ENCODE data around the gene CACNA1C. TPM values are rescaled to one million over a fixed set of nuclear protein-coding genes. Genes with fewer than 3 reads are reported as not detected.

The CACNA1C gene
- total and polyA plus RNA-seq, 2 donors (not counting 1 experiment from before 2014, with no cell fraction given): 0.01 to 0.02 TPM

GRCh38 chr12:2014231-2014630 is 38.6 kb upstream of the CACNA1C start:
- ChIA-PET POLR2A (no interaction called here), CTCF (interaction anchor here (1.7 kb wide), 1 partner anchor 13 kb away, joined by 4 read pairs; no protein-coding TSS in a partner anchor)
- Histone ChIP-seq H3K4me3 (ENCODE audit: control extremely low read depth in 1 of 5, extremely low read depth in 1 of 5, insufficient read depth in 1 of 5, low read depth in 2 of 5, low read length in 4 of 5) (no peak overlapping the region), H3K4me1 (ENCODE audit: control insufficient read depth in 2 of 2, insufficient read depth in 2 of 2, low read length in 2 of 2) (no peaks in the 10 kb centered on the region), H3K4me2 (replicated peaks; ENCODE audit: low read depth, low read length, poor library complexity, severe bottlenecking) (no peak overlapping the region), H3K9ac (ENCODE audit: low read length) (no peak overlapping the region), H4K20me1 (ENCODE audit: control insufficient read depth, insufficient read depth, low read length, poor library complexity, severe bottlenecking) (no peaks in the 10 kb centered on the region), H3K36me3 (replicated peaks in 1 of 2; ENCODE audit: control extremely low read depth in 1 of 2, control insufficient read depth in 1 of 2, extremely low read depth in 1 of 2, insufficient read depth in 2 of 2, low read length in 1 of 2) (no peaks in the 10 kb centered on the region), H3K9me3 (ENCODE audit: control extremely low read depth in 1 of 3, control insufficient read depth in 2 of 3, insufficient read depth in 1 of 3, low read length in 2 of 3) (no peaks in the 10 kb centered on the region), H3K79me2 (ENCODE audit: control insufficient read depth, insufficient read depth, low read length) (no peaks in the 10 kb centered on the region), H3K27me3 (replicated peaks in 1 of 4; ENCODE audit: control extremely low read depth in 1 of 4, control insufficient read depth in 3 of 4, insufficient read depth in 4 of 4, low read length in 3 of 4) (no peaks in the 10 kb centered on the region), H2AFZ (ENCODE audit: insufficient read depth, low read depth, low read length, poor library complexity, severe bottlenecking) (no peak overlapping the region), H3K27ac (ENCODE audit: low read length in 2 of 2) (no peak overlapping the region)
- Mint-ChIP-seq H3K27ac (no peak overlapping the region), H3K27me3 (peaks cover 14% of the 10 kb centered on the region), H3K9me3 (ENCODE audit: insufficient read depth) (no peaks in the 10 kb centered on the region), H3K4me1 (no peaks in the 10 kb centered on the region), H3K4me3 (no peak overlapping the region)
- DNase-seq (no peak), ATAC-seq (ENCODE audit: low read depth) (no peak)
- no peak for TF ChIP-seq EZH2 (IDR thresholded peaks at IDR 0.05; ENCODE audit: borderline replicate concordance, insufficient read depth, low read depth, low read length, poor library complexity, severe bottlenecking)
- TF ChIP-seq, protein P1, sequence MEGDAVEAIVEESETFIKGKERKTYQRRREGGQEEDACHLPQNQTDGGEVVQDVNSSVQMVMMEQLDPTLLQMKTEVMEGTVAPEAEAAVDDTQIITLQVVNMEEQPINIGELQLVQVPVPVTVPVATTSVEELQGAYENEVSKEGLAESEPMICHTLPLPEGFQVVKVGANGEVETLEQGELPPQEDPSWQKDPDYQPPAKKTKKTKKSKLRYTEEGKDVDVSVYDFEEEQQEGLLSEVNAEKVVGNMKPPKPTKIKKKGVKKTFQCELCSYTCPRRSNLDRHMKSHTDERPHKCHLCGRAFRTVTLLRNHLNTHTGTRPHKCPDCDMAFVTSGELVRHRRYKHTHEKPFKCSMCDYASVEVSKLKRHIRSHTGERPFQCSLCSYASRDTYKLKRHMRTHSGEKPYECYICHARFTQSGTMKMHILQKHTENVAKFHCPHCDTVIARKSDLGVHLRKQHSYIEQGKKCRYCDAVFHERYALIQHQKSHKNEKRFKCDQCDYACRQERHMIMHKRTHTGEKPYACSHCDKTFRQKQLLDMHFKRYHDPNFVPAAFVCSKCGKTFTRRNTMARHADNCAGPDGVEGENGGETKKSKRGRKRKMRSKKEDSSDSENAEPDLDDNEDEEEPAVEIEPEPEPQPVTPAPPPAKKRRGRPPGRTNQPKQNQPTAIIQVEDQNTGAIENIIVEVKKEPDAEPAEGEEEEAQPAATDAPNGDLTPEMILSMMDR (IDR thresholded peaks at IDR 0.05): no peak
- intact Hi-C loops (cut with micrococcal nuclease): no loop called here
- 94% methylated on average over 3 of the region's 4 CpGs for WGBS (ENCODE audit: insufficient coverage)

- no peak for ATAC-seq (ENCODE audit: low read depth)
These were observed 35.8 kb upstream of the CACNA1C start for GRCh38 chr12:2016862-2017545.

More at GRCh38 chr12:2016862-2017545, 35.8 kb upstream of the CACNA1C start:
- H3K4me3 Mint-ChIP-seq: no peak overlapping the region
- intact Hi-C loops (cut with micrococcal nuclease): no loop called here
- Histone ChIP-seq H3K9me3 (ENCODE audit: control extremely low read depth in 1 of 3, control insufficient read depth in 2 of 3, insufficient read depth in 1 of 3, low read length in 2 of 3) (peaks cover 0 to 2% (median 0%) of the 10 kb centered on the region in 3 donors), H3K36me3 (replicated peaks in 1 of 2; ENCODE audit: control extremely low read depth in 1 of 2, control insufficient read depth in 1 of 2, extremely low read depth in 1 of 2, insufficient read depth in 2 of 2, low read length in 1 of 2) (no peaks in the 10 kb centered on the region), H4K20me1 (ENCODE audit: control insufficient read depth, insufficient read depth, low read length, poor library complexity, severe bottlenecking) (no peaks in the 10 kb centered on the region), H3K4me1 (ENCODE audit: control insufficient read depth in 2 of 2, insufficient read depth in 2 of 2, low read length in 2 of 2) (no peaks in the 10 kb centered on the region), H3K27ac (ENCODE audit: low read length in 2 of 2) (no peak overlapping the region), H2AFZ (ENCODE audit: insufficient read depth, low read depth, low read length, poor library complexity, severe bottlenecking) (no peak overlapping the region), H3K79me2 (ENCODE audit: control insufficient read depth, insufficient read depth, low read length) (no peaks in the 10 kb centered on the region), H3K4me3 (ENCODE audit: control extremely low read depth in 1 of 5, extremely low read depth in 1 of 5, insufficient read depth in 1 of 5, low read depth in 2 of 5, low read length in 4 of 5) (no peak overlapping the region), H3K4me2 (replicated peaks; ENCODE audit: low read depth, low read length, poor library complexity, severe bottlenecking) (no peak overlapping the region), H3K9ac (ENCODE audit: low read length) (no peak overlapping the region), H3K27me3 (replicated peaks in 1 of 4; ENCODE audit: control extremely low read depth in 1 of 4, control insufficient read depth in 3 of 4, insufficient read depth in 4 of 4, low read length in 3 of 4) (peaks cover 0 to 4% (median 0%) of the 10 kb centered on the region in 4 experiments)
- H3K9me3 Mint-ChIP-seq (ENCODE audit: insufficient read depth): no peaks in the 10 kb centered on the region
- no peak for TF ChIP-seq EZH2 (IDR thresholded peaks at IDR 0.05; ENCODE audit: borderline replicate concordance, insufficient read depth, low read depth, low read length, poor library complexity, severe bottlenecking)
- TF ChIP-seq, protein P1 (IDR thresholded peaks at IDR 0.05): no peak
- no peaks in the 10 kb centered on the region for H3K4me1 Mint-ChIP-seq
- DNase-seq: no peak
- H3K27me3 Mint-ChIP-seq: peaks cover 12% of the 10 kb centered on the region
- WGBS (ENCODE audit: insufficient coverage): 86% methylated on average over 6 of the region's 9 CpGs
- no peak overlapping the region for H3K27ac Mint-ChIP-seq
- ChIA-PET POLR2A (no interaction called here), CTCF (interaction anchor here (0.9 kb wide), 1 partner anchor 11 kb away, joined by 3 read pairs; no protein-coding TSS in a partner anchor)

Measured in B cell (primary cell).